Epithelial cell of proximal tubule (primary cell): Measurements from ENCODE around the gene GSAP. TPM values are rescaled to one million over a fixed set of nuclear protein-coding genes. Genes with fewer than 3 reads are reported as not detected.

Experiments used
- DNase-seq: peaks from one replicate; pipeline ENCODE4 v3.0.0-alpha.2; 2011; ENCODE audit warnings: low read depth
- H3K4me3 ChIP-seq: 2 replicates; pipeline ENCODE4 v1.5.1; 2011; ENCODE audit warnings: low read depth, mild to moderate bottlenecking, low read length
- CTCF ChIP-seq: conservative IDR thresholded peaks from 2 replicates; pipeline ENCODE4 v1.5.1; 2012; ENCODE audit warnings: low read depth, mild to moderate bottlenecking, low read length
- total RNA-seq: library from RNA; depleted of rRNA; stranded (reverse); fragments of >200 nt; gene quantifications from 2 replicates; pipeline ENCODE4 v1.2.3, GENCODE V29; 2015

GSAP gene
- total RNA-seq, 1 donor from 2014 or later: 1.2 TPM

GRCh38 chr7:77326131-77326530 is 90.0 kb downstream of the GSAP start:
- TF ChIP-seq CTCF: no peak
- no peak overlapping the region for H3K4me3 ChIP-seq
- no peak for DNase-seq

- DNase-seq: no peak
- H3K4me3 ChIP-seq: no peak overlapping the region
- TF ChIP-seq CTCF: no peak
These were observed 94.8 kb downstream of the GSAP start for GRCh38 chr7:77321300-77321699.

GRCh38 chr7:77320714-77321113 is 95.4 kb downstream of the GSAP start:
- no peak for DNase-seq
- TF ChIP-seq CTCF: no peak
- H3K4me3 ChIP-seq: no peak overlapping the region

- DNase-seq: no peak
- H3K4me3 ChIP-seq: no peak overlapping the region
- no peak for TF ChIP-seq CTCF
These were observed 96.0 kb downstream of the GSAP start for GRCh38 chr7:77320137-77320536.

- H3K4me3 ChIP-seq: no peak overlapping the region
- no peak for DNase-seq
- TF ChIP-seq CTCF: no peak
These were observed 98.1 kb downstream of the GSAP start for GRCh38 chr7:77318019-77318418.

- no peak overlapping the region for H3K4me3 ChIP-seq
- no peak for TF ChIP-seq CTCF
- peak; percentile 75 for DNase-seq
These were observed 99.8 kb downstream of the GSAP start for GRCh38 chr7:77316219-77316978.

GRCh38 chr7:77315182-77315591 is 101.0 kb downstream of the GSAP start:
- no peak for DNase-seq
- no peak for TF ChIP-seq CTCF
- H3K4me3 ChIP-seq: no peak overlapping the region
